Stimulated activated CD4-positive, alpha-beta T cell treated with anti-CD3 and anti-CD28 coated beads, Interleukin-2, amount 100 ng/mL, for 24 hours (primary cell): Measurements from ENCODE around the gene SLC35F4.
"Not testable (repeated sequence)": the region's sequence is repeated elsewhere in the genome, so short reads cannot be mapped to it uniquely, and the experiment has no call there.

Experiments
- DNase-seq, 2 donors: peaks; one replicate each; pipeline ENCODE4 v3.0.0-alpha.2; 2020

Gene SLC35F4

DNA sequence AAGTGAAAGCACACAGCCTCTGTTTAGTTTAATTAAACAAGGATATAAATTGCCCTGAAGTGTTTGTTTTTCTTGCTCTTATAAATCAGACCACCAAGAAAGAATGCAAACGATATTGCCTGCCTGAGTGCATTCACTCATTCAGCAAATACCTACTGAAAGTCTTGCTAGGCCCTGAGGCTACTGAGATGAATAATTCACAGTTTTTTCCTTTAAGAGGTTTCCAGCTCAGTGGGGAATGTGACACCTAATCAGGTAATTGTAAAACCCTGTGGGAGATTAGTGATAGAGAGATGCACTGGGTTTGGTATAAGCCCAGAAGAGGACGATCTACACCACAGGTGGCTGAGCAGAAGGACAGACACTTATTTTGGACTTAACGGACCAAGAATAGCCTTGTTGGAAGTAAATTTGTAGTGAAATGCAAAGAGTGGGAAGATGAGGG lies 151.4 kb downstream of the SLC35F4 start:
- no peak for DNase-seq

DNA sequence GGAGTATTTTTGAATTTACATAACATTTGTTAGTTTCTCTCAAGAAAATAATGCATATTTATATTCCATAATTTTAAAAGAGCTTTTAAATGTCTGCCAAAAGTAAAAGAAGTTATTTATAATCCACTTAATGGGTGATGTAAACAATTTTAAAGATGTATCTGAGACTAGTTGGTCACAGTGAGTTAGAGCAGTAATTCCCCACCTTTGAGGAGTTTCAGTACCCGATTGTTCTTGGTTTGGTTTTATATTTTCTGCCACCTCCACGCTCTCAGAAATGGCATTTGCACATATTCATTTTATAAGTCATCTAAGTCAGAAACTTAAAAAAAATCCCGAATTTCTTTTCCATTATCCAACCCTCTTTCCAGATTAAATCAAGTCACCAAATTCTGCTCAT lies 153.2 kb downstream of the SLC35F4 start:
- DNase-seq, result no peak

DNA sequence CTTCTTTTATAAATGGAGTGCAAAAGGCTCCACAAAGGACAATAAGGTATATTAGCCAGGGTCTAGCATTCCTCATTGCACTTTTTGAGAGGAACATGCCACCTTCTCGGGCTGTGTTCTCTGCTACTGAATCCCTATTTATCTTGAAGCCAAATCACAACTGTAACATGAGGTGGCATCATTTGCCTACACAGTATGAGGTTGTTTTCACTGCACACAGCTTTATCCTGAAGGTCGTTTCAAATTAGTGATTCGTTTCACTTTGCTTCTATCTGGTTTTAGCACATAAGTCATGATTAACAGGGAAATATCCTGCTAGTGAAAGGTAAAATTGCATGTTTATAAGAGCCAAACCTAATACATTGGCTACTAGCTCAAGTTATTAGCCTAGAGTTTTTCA lies 153.8 kb downstream of the SLC35F4 start:
- no peak for DNase-seq

- no peak for DNase-seq
Observed at GRCh38 chr14:57709909-57710308, 156.0 kb downstream of the SLC35F4 start.

DNA sequence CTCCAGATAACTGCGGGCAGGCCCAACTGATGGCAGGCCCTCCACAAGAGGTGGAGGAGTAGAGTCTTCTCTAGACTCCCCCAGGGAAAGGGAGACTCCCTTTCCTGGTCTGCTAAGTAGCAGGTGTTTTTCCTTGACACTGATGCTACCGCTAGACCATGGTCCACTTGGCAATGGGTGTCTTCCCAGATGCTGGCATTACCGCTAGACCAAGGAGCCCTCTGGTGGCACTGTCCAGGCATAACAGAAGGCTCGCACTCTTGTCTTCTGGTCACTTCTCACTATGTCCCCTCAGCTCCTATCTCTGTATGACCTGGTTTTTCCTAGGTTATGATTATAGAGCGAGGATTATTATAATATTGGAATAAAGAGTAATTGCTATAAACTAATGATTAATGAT lies 156.8 kb downstream of the SLC35F4 start:
- DNase-seq, result not testable (repeated sequence)

GRCh38 chr14:57707219-57707618 lies 158.7 kb downstream of the SLC35F4 start:
- DNase-seq, result no peak

- DNase-seq, result no peak
Observed at GRCh38 chr14:57704763-57705162, 161.1 kb downstream of the SLC35F4 start.

DNA sequence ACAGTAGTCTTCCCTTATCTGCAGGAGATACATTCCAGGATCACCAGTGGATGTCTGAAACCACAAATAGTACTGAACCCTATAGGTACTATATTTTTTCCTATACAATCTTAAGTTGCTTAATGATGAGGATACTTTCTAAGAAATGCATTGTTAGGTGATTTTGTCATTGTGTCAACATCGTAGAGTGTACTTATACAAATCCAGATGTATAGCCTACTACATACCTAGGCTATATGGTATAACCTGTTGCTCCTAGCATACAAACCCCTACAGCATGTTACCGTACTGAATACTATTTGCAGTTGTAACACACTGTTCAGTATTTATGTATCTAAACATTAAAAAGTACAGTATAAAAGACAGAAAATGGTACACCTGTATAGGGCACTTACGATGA lies 165.9 kb downstream of the SLC35F4 start:
- DNase-seq, result no peak

- no peak for DNase-seq
Observed at GRCh38 chr14:57692671-57693070, 173.2 kb downstream of the SLC35F4 start.

- DNase-seq, result no peak
Observed at GRCh38 chr14:57687416-57687815, 178.5 kb downstream of the SLC35F4 start.

GRCh38 chr14:57686304-57686703 lies 179.6 kb downstream of the SLC35F4 start:
- no peak for DNase-seq

- no peak for DNase-seq
Observed at GRCh38 chr14:57671021-57671420, 194.9 kb downstream of the SLC35F4 start.

- DNase-seq, result no peak
Observed at GRCh38 chr14:57660208-57660607, 205.7 kb downstream of the SLC35F4 start.

DNA sequence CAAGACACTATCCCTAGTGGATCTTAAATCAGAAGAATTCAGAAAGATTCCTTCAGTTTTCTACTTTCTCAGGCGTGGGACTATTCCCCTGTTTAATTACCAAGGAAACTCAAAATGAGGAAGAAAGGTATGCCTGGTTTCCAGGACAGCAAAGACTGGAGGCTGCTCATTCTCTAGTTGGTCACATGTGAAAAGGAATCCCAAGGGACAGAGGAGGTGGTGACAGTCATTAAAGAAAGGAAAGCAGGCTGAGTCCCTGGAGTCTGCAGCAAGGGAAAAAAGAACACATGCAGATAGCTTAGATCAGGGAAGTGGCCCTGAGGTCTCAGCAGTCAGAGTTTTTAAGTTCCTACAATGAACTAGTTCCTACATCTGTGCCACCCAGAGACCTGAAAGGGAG lies 206.8 kb downstream of the SLC35F4 start:
- DNase-seq, result no peak

GRCh38 chr14:57657487-57657886 lies 208.4 kb downstream of the SLC35F4 start:
- DNase-seq, result no peak

DNA sequence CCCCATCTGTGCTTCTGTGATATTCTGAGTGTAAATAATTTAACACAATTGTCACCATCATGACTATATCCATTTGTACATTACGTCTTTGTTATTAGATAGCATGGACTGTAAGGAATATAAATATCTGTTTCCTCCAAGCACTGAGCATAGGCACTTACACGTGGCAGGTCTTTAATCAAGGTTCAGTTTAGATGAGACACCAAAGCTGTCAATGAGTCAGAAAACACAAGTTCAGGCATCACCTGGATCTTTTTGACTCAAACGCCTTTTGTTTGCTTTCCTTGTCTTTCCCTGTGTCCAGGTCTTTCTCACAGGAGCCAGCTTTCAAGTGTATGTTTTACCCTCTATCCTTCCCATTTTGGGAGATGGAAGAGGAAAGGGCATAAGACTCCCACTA lies 209.0 kb downstream of the SLC35F4 start:
- no peak for DNase-seq

GRCh38 chr14:57652769-57653168 lies 213.1 kb downstream of the SLC35F4 start:
- no peak for DNase-seq

- DNase-seq, result no peak
Observed at GRCh38 chr14:57641776-57642175, 224.1 kb downstream of the SLC35F4 start.

- no peak for DNase-seq
Observed at GRCh38 chr14:57640036-57640435, 225.9 kb downstream of the SLC35F4 start.

DNA sequence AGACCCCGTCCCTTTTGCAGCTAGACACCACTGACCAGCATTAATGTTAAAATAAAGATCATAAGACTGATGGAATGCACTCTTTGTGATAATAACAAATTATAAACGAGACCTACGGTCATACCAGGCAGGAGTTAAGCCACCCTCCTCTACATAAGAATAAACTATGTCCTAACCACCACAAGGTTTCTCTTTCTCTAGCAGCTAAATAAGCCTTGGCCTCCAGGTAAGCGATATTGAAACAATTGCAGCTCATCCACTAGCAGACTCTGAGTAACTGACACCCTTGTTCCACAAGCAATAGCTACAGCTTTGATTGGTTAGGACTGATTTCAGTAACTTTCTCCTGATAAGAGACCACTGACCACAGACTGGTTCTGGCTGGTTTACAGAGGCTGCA lies 228.0 kb downstream of the SLC35F4 start:
- DNase-seq, result no peak

- DNase-seq, result no peak
Observed at GRCh38 chr14:57634335-57634734, 231.6 kb downstream of the SLC35F4 start.

- no peak for DNase-seq
Observed at GRCh38 chr14:57632649-57633048, 233.2 kb downstream of the SLC35F4 start.

DNA sequence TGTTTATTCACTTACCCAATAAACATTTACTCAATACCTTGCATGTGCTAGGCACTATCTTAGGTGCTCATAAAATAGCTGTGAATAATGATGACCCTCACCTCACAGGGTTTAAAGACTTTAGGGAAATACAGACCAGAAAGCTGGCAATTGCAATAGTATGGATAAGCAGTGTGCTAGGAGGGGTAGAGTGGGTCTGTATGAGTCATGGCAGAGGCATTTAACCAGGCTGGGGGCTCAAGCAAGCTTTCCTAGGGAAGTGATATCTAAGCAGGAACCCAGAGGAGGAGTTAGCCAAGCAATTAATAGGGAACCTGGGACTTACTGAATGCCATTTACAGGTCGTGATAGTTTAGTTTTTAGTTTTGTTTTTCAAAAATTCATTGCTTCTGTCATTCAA lies 248.4 kb downstream of the SLC35F4 start:
- DNase-seq, result no peak

GRCh38 chr14:57612946-57613345 lies 252.9 kb downstream of the SLC35F4 start:
- no peak for DNase-seq

DNA sequence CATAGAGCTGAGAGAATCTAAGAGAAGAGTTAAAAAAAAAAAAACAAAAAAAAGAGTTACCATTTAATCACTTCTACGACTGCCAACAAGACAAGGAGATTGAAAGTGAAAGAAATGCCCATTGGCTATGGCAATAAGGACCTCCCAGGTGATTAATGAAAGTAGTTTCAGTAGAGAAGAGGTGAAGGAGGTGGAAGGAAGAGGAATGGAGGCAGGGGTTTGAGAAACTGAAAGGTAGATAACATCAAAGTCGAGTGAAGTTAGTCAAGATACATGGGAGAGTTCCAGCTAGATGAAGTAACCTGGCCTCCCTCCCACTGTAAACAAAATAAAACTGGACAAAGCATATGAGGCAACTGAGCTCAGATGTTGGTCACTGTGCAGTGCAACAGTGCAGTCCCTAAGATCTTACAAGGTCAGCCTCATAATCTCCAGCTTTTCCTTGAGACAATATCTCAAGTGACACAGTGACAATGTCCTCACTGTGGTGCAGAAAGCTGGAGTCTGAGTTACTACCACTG lies 254.3 kb downstream of the SLC35F4 start:
- DNase-seq, result no peak

- no peak for DNase-seq
Observed at GRCh38 chr14:57610631-57611030, 255.3 kb downstream of the SLC35F4 start.
